Measurements from ENCODE around the gene UBAC1. TPM values are rescaled to one million over a fixed set of nuclear protein-coding genes. Genes with fewer than 3 reads are reported as not detected.

The UBAC1 gene
- total RNA-seq, 1 experiment from 2014 or later, result 55.6 TPM

DNA sequence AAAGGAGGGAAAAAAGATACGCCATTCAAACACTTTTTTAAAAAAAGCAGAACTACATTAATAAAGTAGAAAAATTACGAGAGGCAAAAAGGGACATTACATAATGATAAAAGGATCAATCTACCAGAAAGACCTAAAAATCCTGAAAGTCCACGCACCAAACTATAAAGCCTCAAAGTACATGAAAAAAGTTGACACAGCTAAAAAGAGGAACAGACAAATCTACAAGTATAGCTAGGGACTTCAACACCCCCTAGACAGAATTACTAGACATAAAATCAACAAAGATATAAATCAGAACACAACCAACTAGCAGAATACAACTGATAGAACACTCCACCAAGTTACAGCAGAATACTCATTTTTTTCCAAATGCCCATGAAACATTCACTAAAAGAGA, 65.0 kb downstream of the UBAC1 start (continued):
- TF ChIP-seq AR (CRISPR knock-in tag; IDR thresholded peaks at IDR 0.05) (no peak), CBFB (CRISPR knock-in tag; IDR thresholded peaks at IDR 0.05; ENCODE audit: low read depth) (no peak), RELA (CRISPR knock-in tag; IDR thresholded peaks at IDR 0.05; ENCODE audit: borderline replicate concordance) (no peak)
- TF ChIP-seq, protein P1, sequence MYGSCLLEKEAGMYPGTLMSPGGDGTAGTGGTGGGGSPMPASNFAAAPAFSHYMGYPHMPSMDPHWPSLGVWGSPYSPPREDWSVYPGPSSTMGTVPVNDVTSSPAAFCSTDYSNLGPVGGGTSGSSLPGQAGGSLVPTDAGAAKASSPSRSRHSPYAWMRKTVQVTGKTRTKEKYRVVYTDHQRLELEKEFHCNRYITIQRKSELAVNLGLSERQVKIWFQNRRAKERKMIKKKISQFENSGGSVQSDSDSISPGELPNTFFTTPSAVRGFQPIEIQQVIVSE (CRISPR knock-in tag; IDR thresholded peaks at IDR 0.05; ENCODE audit: borderline replicate concordance), result no peak
- TF ChIP-seq, protein P2, sequence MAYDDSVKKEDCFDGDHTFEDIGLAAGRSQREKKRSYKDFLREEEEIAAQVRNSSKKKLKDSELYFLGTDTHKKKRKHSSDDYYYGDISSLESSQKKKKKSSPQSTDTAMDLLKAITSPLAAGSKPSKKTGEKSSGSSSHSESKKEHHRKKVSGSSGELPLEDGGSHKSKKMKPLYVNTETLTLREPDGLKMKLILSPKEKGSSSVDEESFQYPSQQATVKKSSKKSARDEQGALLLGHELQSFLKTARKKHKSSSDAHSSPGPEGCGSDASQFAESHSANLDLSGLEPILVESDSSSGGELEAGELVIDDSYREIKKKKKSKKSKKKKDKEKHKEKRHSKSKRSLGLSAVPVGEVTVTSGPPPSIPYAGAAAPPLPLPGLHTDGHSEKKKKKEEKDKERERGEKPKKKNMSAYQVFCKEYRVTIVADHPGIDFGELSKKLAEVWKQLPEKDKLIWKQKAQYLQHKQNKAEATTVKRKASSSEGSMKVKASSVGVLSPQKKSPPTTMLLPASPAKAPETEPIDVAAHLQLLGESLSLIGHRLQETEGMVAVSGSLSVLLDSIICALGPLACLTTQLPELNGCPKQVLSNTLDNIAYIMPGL (CRISPR knock-in tag; IDR thresholded peaks at IDR 0.05), result no peak

- Mint-ChIP-seq H3K4me1 (peaks cover 55% of the 10 kb centered on the region), H3K4me3 (no peak overlapping the region), H3K36me3 (peaks cover 17% of the 10 kb centered on the region), H3K27ac (no peak overlapping the region), H3K27me3 (ENCODE audit: low read depth) (no peaks in the 10 kb centered on the region), H3K9me3 (peaks cover 10% of the 10 kb centered on the region)
- ChIA-PET CTCF (no interaction called here), POLR2A (no interaction called here)
- TF ChIP-seq ZNF317 (CRISPR knock-in tag; IDR thresholded peaks at IDR 0.05; ENCODE audit: borderline replicate concordance, low read depth), result peak; percentile 93
- TF ChIP-seq, protein P3, sequence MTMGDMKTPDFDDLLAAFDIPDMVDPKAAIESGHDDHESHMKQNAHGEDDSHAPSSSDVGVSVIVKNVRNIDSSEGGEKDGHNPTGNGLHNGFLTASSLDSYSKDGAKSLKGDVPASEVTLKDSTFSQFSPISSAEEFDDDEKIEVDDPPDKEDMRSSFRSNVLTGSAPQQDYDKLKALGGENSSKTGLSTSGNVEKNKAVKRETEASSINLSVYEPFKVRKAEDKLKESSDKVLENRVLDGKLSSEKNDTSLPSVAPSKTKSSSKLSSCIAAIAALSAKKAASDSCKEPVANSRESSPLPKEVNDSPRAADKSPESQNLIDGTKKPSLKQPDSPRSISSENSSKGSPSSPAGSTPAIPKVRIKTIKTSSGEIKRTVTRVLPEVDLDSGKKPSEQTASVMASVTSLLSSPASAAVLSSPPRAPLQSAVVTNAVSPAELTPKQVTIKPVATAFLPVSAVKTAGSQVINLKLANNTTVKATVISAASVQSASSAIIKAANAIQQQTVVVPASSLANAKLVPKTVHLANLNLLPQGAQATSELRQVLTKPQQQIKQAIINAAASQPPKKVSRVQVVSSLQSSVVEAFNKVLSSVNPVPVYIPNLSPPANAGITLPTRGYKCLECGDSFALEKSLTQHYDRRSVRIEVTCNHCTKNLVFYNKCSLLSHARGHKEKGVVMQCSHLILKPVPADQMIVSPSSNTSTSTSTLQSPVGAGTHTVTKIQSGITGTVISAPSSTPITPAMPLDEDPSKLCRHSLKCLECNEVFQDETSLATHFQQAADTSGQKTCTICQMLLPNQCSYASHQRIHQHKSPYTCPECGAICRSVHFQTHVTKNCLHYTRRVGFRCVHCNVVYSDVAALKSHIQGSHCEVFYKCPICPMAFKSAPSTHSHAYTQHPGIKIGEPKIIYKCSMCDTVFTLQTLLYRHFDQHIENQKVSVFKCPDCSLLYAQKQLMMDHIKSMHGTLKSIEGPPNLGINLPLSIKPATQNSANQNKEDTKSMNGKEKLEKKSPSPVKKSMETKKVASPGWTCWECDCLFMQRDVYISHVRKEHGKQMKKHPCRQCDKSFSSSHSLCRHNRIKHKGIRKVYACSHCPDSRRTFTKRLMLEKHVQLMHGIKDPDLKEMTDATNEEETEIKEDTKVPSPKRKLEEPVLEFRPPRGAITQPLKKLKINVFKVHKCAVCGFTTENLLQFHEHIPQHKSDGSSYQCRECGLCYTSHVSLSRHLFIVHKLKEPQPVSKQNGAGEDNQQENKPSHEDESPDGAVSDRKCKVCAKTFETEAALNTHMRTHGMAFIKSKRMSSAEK (CRISPR knock-in tag; IDR thresholded peaks at IDR 0.05; ENCODE audit: borderline replicate concordance), result no peak
- DNase-seq (ENCODE audit: low spot score), result no peak
- ATAC-seq, result no peak
Observed at GRCh38 chr9:135895202-135895848, 65.8 kb downstream of the UBAC1 start.

- H3K36me3 Mint-ChIP-seq, result peaks cover 3% of the 10 kb centered on the region
- TF ChIP-seq TP53 (CRISPR knock-in tag; IDR thresholded peaks at IDR 0.05), result no peak
- TF ChIP-seq E2F5 (CRISPR knock-in tag; IDR thresholded peaks at IDR 0.05), result no peak
- no peak for TF ChIP-seq ZNF423 (CRISPR knock-in tag; IDR thresholded peaks at IDR 0.05)
- no peak for TF ChIP-seq SOX15 (CRISPR knock-in tag; IDR thresholded peaks at IDR 0.05)
- TF ChIP-seq SMAD4 (CRISPR knock-in tag; IDR thresholded peaks at IDR 0.05), result no peak
- no peak for TF ChIP-seq NR1H2 (CRISPR knock-in tag; IDR thresholded peaks at IDR 0.05)
- no peak for TF ChIP-seq ZNF219 (CRISPR knock-in tag; IDR thresholded peaks at IDR 0.05; ENCODE audit: borderline replicate concordance)
- no peak for TF ChIP-seq ZNF425 (CRISPR knock-in tag; conservative IDR thresholded peaks at IDR 0.05)
- TF ChIP-seq ELF4 (CRISPR knock-in tag; IDR thresholded peaks at IDR 0.05; ENCODE audit: low read depth), result no peak
- no peak for TF ChIP-seq MAX (CRISPR knock-in tag; IDR thresholded peaks at IDR 0.05)
- TF ChIP-seq, protein P2 (CRISPR knock-in tag; IDR thresholded peaks at IDR 0.05), result no peak
- DNase-seq (ENCODE audit: low spot score) (no peak), ATAC-seq (no peak)
- H3K9me3 Mint-ChIP-seq, result no peaks in the 10 kb centered on the region; the same call in 1 of the 2 replicates
- no peak overlapping the region for H3K4me3 Mint-ChIP-seq
- H3K27ac Mint-ChIP-seq, result peak overlapping the region; percentile 1; the same call in 1 of the 2 replicates
- no peaks in the 10 kb centered on the region; the same call in 1 of the 2 replicates for H3K27me3 Mint-ChIP-seq (ENCODE audit: low read depth)
- H3K4me1 Mint-ChIP-seq, result peaks cover 73% of the 10 kb centered on the region
- ChIA-PET POLR2A (no interaction called here), CTCF (no interaction called here)
Observed at GRCh38 chr9:135893104-135893503, 68.1 kb downstream of the UBAC1 start.

Measured in WTC11 (cell line).